Thyroid gland (tissue), 4 donors: ENCODE data around the gene MAML1.
"Not testable (repeated sequence)": the region's sequence is repeated elsewhere in the genome, so short reads cannot be mapped to it uniquely, and the experiment has no call there.

Experiments used
- CTCF ChIP-seq, 6 experiments: fragments of 200-600 bp in 3 of 6; fragments of 450-650 bp in 3 of 6; sonication (generic) in 3 of 6; IDR thresholded peaks; one replicate each; pipeline ENCODE4 v1.5.1; 2016 to 2019; ENCODE audit warnings: antibody characterized with exemption in 6 of 6, mild to moderate bottlenecking in 2 of 6, inconsistent platforms in 1 of 6, moderate library complexity in 1 of 6
- POLR2A ChIP-seq, 2 donors: fragments of 450-650 bp; IDR thresholded peaks; one replicate each; pipeline ENCODE4 v1.6.1; 2017; ENCODE audit warnings: antibody characterized with exemption in 2 of 2, mild to moderate bottlenecking in 2 of 2, moderate library complexity in 1 of 2

- TF ChIP-seq POLR2A, CTCF (IDR thresholded peaks at IDR 0.05): not testable (repeated sequence)
Observed at GRCh38 chr5:179789278-179789677, 56.7 kb downstream of the MAML1 start.
